K562 (cell line): ENCODE results near the gene MICAL1. TPM values are rescaled to one million over a fixed set of nuclear protein-coding genes. Genes with fewer than 3 reads are reported as not detected.

Source experiments
- CREB1 ChIP-seq, 2 experiments: sonication (generic) in 1 of 2; formaldehyde crosslinking in 1 of 2; IDR thresholded peaks; 2 replicates each; pipeline versions ENCODE4 v1.6.1 to v1.8.0; 2012 to 2022; ENCODE audit warnings: inconsistent platforms in 1 of 2, mild to moderate bottlenecking in 1 of 2, missing genetic modification reagents in 1 of 2, moderate library complexity in 1 of 2
- ETS1 ChIP-seq: conservative IDR thresholded peaks from 2 replicates; pipeline ENCODE4 v1.6.1; 2011; ENCODE audit warnings: low read depth, mild to moderate bottlenecking, low read length; ENCODE audit not compliant: control insufficient read depth
- FOXP1 ChIP-seq: sonication (generic); formaldehyde crosslinking; IDR thresholded peaks from 2 replicates; pipeline ENCODE4 v1.8.0; 2022; ENCODE audit warnings: mild to moderate bottlenecking, missing genetic modification reagents
- HLTF ChIP-seq: fragments of 450-650 bp; IDR thresholded peaks from 2 replicates; pipeline ENCODE4 v1.6.1; 2016
- IRF9 ChIP-seq: fragments of 450-650 bp; IDR thresholded peaks from 2 replicates; pipeline ENCODE4 v1.6.1; 2016; ENCODE audit warnings: missing biosample characterization, missing genetic modification characterization
- JUNB ChIP-seq: fragments of 450-650 bp; formaldehyde crosslinking; conservative IDR thresholded peaks from 2 replicates; pipeline ENCODE4 v1.4.0; 2020; ENCODE audit warnings: mild to moderate bottlenecking
- MYC ChIP-seq, 2 experiments: fragments of 250-450 bp in 1 of 2; sonication (Bioruptor Pico) in 1 of 2; IDR thresholded peaks; 2 replicates each; pipeline versions ENCODE4 v1.5.1 to v1.6.1; 2012 to 2021; ENCODE audit warnings: low read depth in 2 of 2, borderline replicate concordance in 1 of 2, improper control_type of control experiment in 1 of 2, low read length in 1 of 2, mild to moderate bottlenecking in 1 of 2, moderate library complexity in 1 of 2
- PRDM10 ChIP-seq: fragments of 450-650 bp; IDR thresholded peaks from 2 replicates; pipeline ENCODE4 v1.6.1; 2018; ENCODE audit not compliant: partially characterized antibody
- RBM15 ChIP-seq: fragments of 200-400 bp; formaldehyde crosslinking; IDR thresholded peaks from 2 replicates; pipeline ENCODE4 v1.6.1; 2018; ENCODE audit warnings: mild to moderate bottlenecking, low read length, moderate library complexity; ENCODE audit not compliant: insufficient read depth
- SMARCC2 ChIP-seq: fragments of 450-650 bp; IDR thresholded peaks from 2 replicates; pipeline ENCODE4 v1.6.1; 2017; ENCODE audit warnings: antibody characterized with exemption, moderate library complexity, mild to moderate bottlenecking, low read depth
- SP2 ChIP-seq: IDR thresholded peaks from 2 replicates; pipeline ENCODE4 v1.6.1; 2011; ENCODE audit warnings: mild to moderate bottlenecking, low read depth, low read length, moderate library complexity; ENCODE audit not compliant: poor library complexity, severe bottlenecking; ENCODE audit errors: extremely low read depth
- SRSF3 ChIP-seq: fragments of 200-400 bp; formaldehyde crosslinking; IDR thresholded peaks from 2 replicates; pipeline ENCODE4 v1.6.1; 2016; ENCODE audit warnings: mild to moderate bottlenecking, low read length, moderate library complexity; ENCODE audit not compliant: insufficient read depth
- TEAD4 ChIP-seq, 2 experiments: sonication (generic) in 1 of 2; formaldehyde crosslinking in 1 of 2; IDR thresholded peaks; 2 replicates each; pipeline versions ENCODE4 v1.6.1 to v1.8.0; 2012 to 2022; ENCODE audit warnings: borderline replicate concordance in 1 of 2, inconsistent platforms in 1 of 2, low read length in 1 of 2, mild to moderate bottlenecking in 1 of 2, missing genetic modification reagents in 1 of 2
- U2AF1 ChIP-seq: fragments of 200-400 bp; formaldehyde crosslinking; optimal IDR thresholded peaks from 2 replicates; pipeline ENCODE3; 2017; ENCODE audit warnings: mild to moderate bottlenecking, low read depth, low read length, moderate library complexity
- ZBTB17 ChIP-seq: fragments of 450-650 bp; formaldehyde crosslinking; IDR thresholded peaks from 2 replicates; pipeline ENCODE4 v1.4.0; 2020; ENCODE audit warnings: mild to moderate bottlenecking
- ZBTB5 ChIP-seq: fragments of 450-650 bp; IDR thresholded peaks from 2 replicates; pipeline ENCODE4 v1.6.1; 2017; ENCODE audit warnings: antibody characterized with exemption
- ZKSCAN1 ChIP-seq: fragments of 150-350 bp; IDR thresholded peaks from 2 replicates; pipeline ENCODE4 v1.6.1; 2016; ENCODE audit warnings: low read depth, low read length
- ZNF354B ChIP-seq: fragments of 250-450 bp; sonication (Bioruptor Pico); IDR thresholded peaks from 2 replicates; pipeline ENCODE4 v1.4.0; 2020
- ZNF699 ChIP-seq: fragments of 250-450 bp; sonication (Bioruptor Pico); IDR thresholded peaks from 2 replicates; pipeline ENCODE4 v1.8.0; 2021; ENCODE audit warnings: mild to moderate bottlenecking, moderate library complexity; ENCODE audit not compliant: insufficient replicate concordance
- polyA plus RNA-seq, 8 experiments: library from polyadenylated mRNA; depleted of rRNA in 4 of 8; stranded (reverse) in 5 of 8; unstranded in 3 of 8; fragments of >200 nt; fragmentation: Nextera tagmentation in 2 of 8; fragmentation: Illumina TruSeq in 1 of 8; extraction: Ambion mirVana in 2 of 8; extraction: Trizol in 1 of 8; gene quantifications; 2 replicates each; pipeline versions ENCODE4 v1.2.1 to v1.2.3, GENCODE V29; 2011 to 2014; ENCODE audit warnings: inconsistent platforms in 1 of 8, missing spikeins in 1 of 8
- total RNA-seq, 7 experiments: library from RNA; depleted of rRNA in 6 of 7; stranded (reverse); fragments of >200 nt in 6 of 7; fragmentation: Illumina TruSeq in 2 of 7; extraction: Trizol in 2 of 7; gene quantifications; 2 replicates each; pipeline versions ENCODE4 v1.2.1 to v1.2.3, GENCODE V29; 2011 to 2021; ENCODE audit warnings: low replicate concordance in 1 of 7

The MICAL1 gene
- total and polyA plus RNA-seq, 9 of the 15 experiments (the other 6 are each of a cell fraction or from before 2014, with no cell fraction given) = 0.07 to 15.2 (median 7.0) TPM

- TF ChIP-seq ZBTB5 (no peak), IRF9 (tag) (no peak), SP2 (no peak), RBM15 (no peak), ZKSCAN1 (no peak), HLTF (no peak), ETS1 (peak; percentile 62), ZBTB17 (CRISPR knock-in tag) (no peak), SRSF3 (no peak), TEAD4 (IDR thresholded peaks at IDR 0.05; ENCODE audit: low read length) (no peak), TEAD4 (CRISPR knock-in tag; IDR thresholded peaks at IDR 0.05; ENCODE audit: borderline replicate concordance) (no peak), ZNF354B (CRISPR knock-in tag) (no peak), PRDM10 (peak; percentile 50), CREB1 (IDR thresholded peaks at IDR 0.05) (no peak), CREB1 (CRISPR knock-in tag; IDR thresholded peaks at IDR 0.05) (peak; percentile 32; the same call in 1 of the 2 replicates), ZNF699 (CRISPR knock-in tag) (no peak), SMARCC2 (no peak), MYC (IDR thresholded peaks at IDR 0.05; ENCODE audit: low read depth, low read length) (no peak), MYC (CRISPR knock-in tag; IDR thresholded peaks at IDR 0.05; ENCODE audit: borderline replicate concordance, low read depth) (no peak), U2AF1 (no peak), FOXP1 (no peak), JUNB (CRISPR knock-in tag) (no peak)
These were observed at the start of gene MICAL1 (continued) for GRCh38 chr6:109455437-109456110.
